Measurements from ENCODE around the gene BCL11A. TPM values are rescaled to one million over a fixed set of nuclear protein-coding genes. Genes with fewer than 3 reads are reported as not detected.

BCL11A gene
- polyA plus RNA-seq, 1 donor (not counting 4 experiments of a cell fraction or from before 2014, with no cell fraction given) = 5.0 TPM

GRCh38 chr2:60581433-60582282, 28.2 kb upstream of the BCL11A start:
- no peak overlapping the region for H3K27ac ChIP-seq (ENCODE audit: control insufficient read depth, insufficient read depth, low read length)
- dilution Hi-C loops (cut with MboI; ENCODE audit: extremely low pct_ligation_motif_present, low sequenced_read_pairs) = no loop called here

GRCh38 chr2:60577682-60578283, 24.3 kb upstream of the BCL11A start:
- Histone ChIP-seq H3K9me1 (ENCODE audit: control insufficient read depth, extremely low read depth, insufficient read depth, low read length) (no peaks in the 10 kb centered on the region), H3K4me3 (ENCODE audit: control insufficient read depth in 2 of 3, extremely low read depth in 1 of 3, insufficient read depth in 2 of 3, low read depth in 1 of 3, low read length in 3 of 3) (no peak overlapping the region), H2AFZ (ENCODE audit: control insufficient read depth, low read length) (no peak overlapping the region), H3K9ac (ENCODE audit: control insufficient read depth, extremely low read depth, insufficient read depth, low read length) (no peak overlapping the region), H3K27ac (ENCODE audit: control insufficient read depth, insufficient read depth, low read length) (no peak overlapping the region), H3K27me3 (ENCODE audit: control insufficient read depth, extremely low read depth, insufficient read depth, low read length) (peaks cover 4% of the 10 kb centered on the region), H3K4me1 (ENCODE audit: control insufficient read depth, extremely low read depth, insufficient read depth, low read length) (no peaks in the 10 kb centered on the region), H4K20me1 (ENCODE audit: control insufficient read depth, extremely low read depth, insufficient read depth, low read length) (no peaks in the 10 kb centered on the region), H3K79me2 (ENCODE audit: control insufficient read depth, insufficient read depth, low read length) (no peaks in the 10 kb centered on the region), H3K4me2 (ENCODE audit: control insufficient read depth, extremely low read depth, insufficient read depth, low read depth, low read length) (no peak overlapping the region), H3K9me3 (ENCODE audit: control insufficient read depth, low read depth, low read length) (no peaks in the 10 kb centered on the region), H3K36me3 (ENCODE audit: control insufficient read depth in 2 of 2, extremely low read depth in 1 of 2, insufficient read depth in 2 of 2, low read length in 2 of 2) (no peaks in the 10 kb centered on the region)
- no peak for DNase-seq (ENCODE audit: low read depth, low spot score)
- FAIRE-seq = no peak
- no peak for TF ChIP-seq EZH2 (IDR thresholded peaks at IDR 0.05; ENCODE audit: low read length)
- TF ChIP-seq CTCF (optimal IDR thresholded peaks at IDR 0.05 in 1 of 3, IDR thresholded peaks at IDR 0.05 in 1 of 3, conservative IDR thresholded peaks at IDR 0.05 in 1 of 3; ENCODE audit: extremely low read depth in 1 of 3, insufficient read depth in 2 of 3, low read length in 3 of 3) = no peak
- dilution Hi-C loops (cut with MboI; ENCODE audit: extremely low pct_ligation_motif_present, low sequenced_read_pairs) = no loop called here

More at GRCh38 chr2:60581433-60582282, 28.2 kb upstream of the BCL11A start:
- H4K20me1 ChIP-seq (ENCODE audit: control insufficient read depth, extremely low read depth, insufficient read depth, low read length) = no peaks in the 10 kb centered on the region
- H3K9me3 ChIP-seq (ENCODE audit: control insufficient read depth, low read depth, low read length) = no peaks in the 10 kb centered on the region
- TF ChIP-seq EZH2 (IDR thresholded peaks at IDR 0.05; ENCODE audit: low read length) (no peak), CTCF (optimal IDR thresholded peaks at IDR 0.05 in 1 of 3, IDR thresholded peaks at IDR 0.05 in 1 of 3, conservative IDR thresholded peaks at IDR 0.05 in 1 of 3; ENCODE audit: extremely low read depth in 1 of 3, insufficient read depth in 2 of 3, low read length in 3 of 3) (peak; percentile 75 to 97 (median 93))
- peak overlapping the region; percentile 11 to 60 (median 60) for H3K4me3 ChIP-seq (ENCODE audit: control insufficient read depth in 2 of 3, extremely low read depth in 1 of 3, insufficient read depth in 2 of 3, low read depth in 1 of 3, low read length in 3 of 3)
- H3K9ac ChIP-seq (ENCODE audit: control insufficient read depth, extremely low read depth, insufficient read depth, low read length) = peak overlapping the region; percentile 49
- H3K27me3 ChIP-seq (ENCODE audit: control insufficient read depth, extremely low read depth, insufficient read depth, low read length) = peaks cover 4% of the 10 kb centered on the region
- H3K4me1 ChIP-seq (ENCODE audit: control insufficient read depth, extremely low read depth, insufficient read depth, low read length) = peaks cover 10% of the 10 kb centered on the region
- H3K36me3 ChIP-seq (ENCODE audit: control insufficient read depth in 2 of 2, extremely low read depth in 1 of 2, insufficient read depth in 2 of 2, low read length in 2 of 2) = no peaks in the 10 kb centered on the region
- H2AFZ ChIP-seq (ENCODE audit: control insufficient read depth, low read length) = peak overlapping the region; percentile 84
- H3K79me2 ChIP-seq (ENCODE audit: control insufficient read depth, insufficient read depth, low read length) = no peaks in the 10 kb centered on the region
- DNase-seq (ENCODE audit: low read depth, low spot score) (no peak), FAIRE-seq (no peak)
- H3K4me2 ChIP-seq (ENCODE audit: control insufficient read depth, extremely low read depth, insufficient read depth, low read depth, low read length) = peak overlapping the region; percentile 85
- H3K9me1 ChIP-seq (ENCODE audit: control insufficient read depth, extremely low read depth, insufficient read depth, low read length) = no peaks in the 10 kb centered on the region

Measured in keratinocyte (primary cell).